Measurements from ENCODE around the gene CAMK4. TPM values are rescaled to one million over a fixed set of nuclear protein-coding genes. Genes with fewer than 3 reads are reported as not detected.

The CAMK4 gene
- total and polyA plus RNA-seq, 11 donors: 0.02 to 3.7 (median 0.32) TPM; not detected in 3

DNA sequence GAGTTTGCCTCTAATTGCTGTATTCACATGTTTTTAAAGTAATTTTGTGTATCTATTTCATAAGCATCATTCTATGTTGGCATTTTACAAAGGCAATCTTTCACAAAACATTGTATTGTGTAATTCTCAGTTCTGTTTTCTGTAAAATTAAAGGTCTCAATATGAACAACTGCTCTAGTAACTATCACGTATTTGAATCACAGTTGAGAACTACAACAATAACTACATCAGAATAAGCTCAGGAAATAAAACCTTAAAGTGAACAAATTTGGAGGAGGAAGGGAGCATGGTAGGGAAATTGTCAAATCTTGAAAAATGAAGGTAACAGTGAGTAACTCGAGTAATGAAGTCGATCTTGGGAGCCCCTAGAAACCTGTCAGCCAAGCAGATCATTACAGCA, 22.5 kb upstream of the CAMK4 start:
- Histone ChIP-seq H3K4me3 (no peak overlapping the region), H3K4me1 (no peaks in the 10 kb centered on the region), H3K9me3 (no peaks in the 10 kb centered on the region), H3K27me3 (peaks cover 0 to 3% (median 0%) of the 10 kb centered on the region in 9 donors), H3K36me3 (no peaks in the 10 kb centered on the region), H3K27ac (no peak overlapping the region)
- intact Hi-C loops (cut with DNase I): no loop called here
- TF ChIP-seq CTCF (IDR thresholded peaks at IDR 0.05): no peak
- no peak for TF ChIP-seq POLR2A (IDR thresholded peaks at IDR 0.05)
- no peak for DNase-seq
- no peak for ATAC-seq
- 70 to 81% (median 77%) methylated on average over 3 of the region's 3 CpGs for WGBS, 4 donors

- WGBS, 4 donors: 49 to 56% (median 52%) methylated on average over 1 of the region's 1 CpG
- no peak overlapping the region for H3K27ac ChIP-seq
- H3K36me3 ChIP-seq: no peaks in the 10 kb centered on the region
- DNase-seq: no peak
- TF ChIP-seq CTCF (IDR thresholded peaks at IDR 0.05) (no peak), POLR2A (IDR thresholded peaks at IDR 0.05) (no peak)
- ATAC-seq: no peak
- no peaks in the 10 kb centered on the region for H3K27me3 ChIP-seq
- no peaks in the 10 kb centered on the region for H3K4me1 ChIP-seq
- H3K4me3 ChIP-seq: no peak overlapping the region
- H3K9me3 ChIP-seq: no peaks in the 10 kb centered on the region
- intact Hi-C loops (cut with DNase I): no loop called here
These were observed 12.8 kb upstream of the CAMK4 start for GRCh38 chr5:111211341-111211740.

- Histone ChIP-seq H3K36me3 (no peaks in the 10 kb centered on the region), H3K4me3 (no peak overlapping the region), H3K9me3 (no peaks in the 10 kb centered on the region), H3K4me1 (no peaks in the 10 kb centered on the region), H3K27me3 (no peaks in the 10 kb centered on the region), H3K27ac (no peak overlapping the region)
- 52 to 73% (median 57%) methylated on average over 2 of the region's 2 CpGs for WGBS, 4 donors
- TF ChIP-seq CTCF (IDR thresholded peaks at IDR 0.05): no peak
- TF ChIP-seq POLR2A (IDR thresholded peaks at IDR 0.05): no peak
- intact Hi-C loops (cut with DNase I): no loop called here
- no peak for ATAC-seq
- DNase-seq: no peak
These were observed 10.0 kb upstream of the CAMK4 start for GRCh38 chr5:111214052-111214742.

GRCh38 chr5:111215971-111216370, 8.2 kb upstream of the CAMK4 start:
- no peak for TF ChIP-seq POLR2A (IDR thresholded peaks at IDR 0.05)
- no peak for TF ChIP-seq CTCF (IDR thresholded peaks at IDR 0.05)
- intact Hi-C loops (cut with DNase I): no loop called here
- H3K9me3 ChIP-seq: no peaks in the 10 kb centered on the region
- no peak overlapping the region for H3K27ac ChIP-seq
- H3K36me3 ChIP-seq: no peaks in the 10 kb centered on the region
- WGBS, 4 donors: 91 to 94% (median 93%) methylated on average over 2 of the region's 2 CpGs
- DNase-seq (no peak), ATAC-seq (no peak)
- no peaks in the 10 kb centered on the region for H3K4me1 ChIP-seq
- H3K27me3 ChIP-seq: no peaks in the 10 kb centered on the region
- no peak overlapping the region for H3K4me3 ChIP-seq
